Endothelial cell (in vitro differentiated cells): ENCODE data around the gene TIRAP. TPM values are rescaled to one million over a fixed set of nuclear protein-coding genes. Genes with fewer than 3 reads are reported as not detected.

ENCODE experiments used
- DNase-seq: peaks from one replicate; pipeline ENCODE4 v3.0.0; 2021; ENCODE audit warnings: low spot score
- H3K27ac Mint-ChIP-seq: one replicate; pipeline ENCODE4 v1.8.0; 2021; ENCODE audit warnings: mixed read lengths, inconsistent platforms; ENCODE audit not compliant: unreplicated experiment
- H3K27me3 Mint-ChIP-seq: one replicate; pipeline ENCODE4 v1.8.0; 2021; ENCODE audit warnings: mild to moderate bottlenecking, moderate library complexity, mixed read lengths, inconsistent platforms; ENCODE audit not compliant: unreplicated experiment
- H3K36me3 Mint-ChIP-seq: one replicate; pipeline ENCODE4 v1.8.0; 2021; ENCODE audit warnings: mild to moderate bottlenecking, low read depth, mixed read lengths, inconsistent platforms; ENCODE audit not compliant: unreplicated experiment
- H3K4me1 Mint-ChIP-seq: one replicate; pipeline ENCODE4 v1.8.0; 2021; ENCODE audit warnings: mild to moderate bottlenecking, mixed read lengths, inconsistent platforms; ENCODE audit not compliant: unreplicated experiment
- H3K4me3 Mint-ChIP-seq: one replicate; pipeline ENCODE4 v1.8.0; 2021; ENCODE audit warnings: mild to moderate bottlenecking, mixed read lengths, inconsistent platforms; ENCODE audit not compliant: unreplicated experiment
- H3K9me3 Mint-ChIP-seq: one replicate; pipeline ENCODE4 v1.8.0; 2021; ENCODE audit warnings: mixed read lengths, inconsistent platforms; ENCODE audit not compliant: unreplicated experiment
- CTCF ChIP-seq: fragments of 200-600 bp; sonication (generic); IDR thresholded peaks from one replicate; pipeline ENCODE4 v1.5.0; 2021; ENCODE audit warnings: antibody characterized with exemption; ENCODE audit not compliant: unreplicated experiment
- total RNA-seq: library from RNA; stranded (reverse); fragmentation: NEBNext Ultra II Directional; extraction: Animal tissue kit (Norgen Biotek cat#: 25700); gene quantifications from one replicate; pipeline ENCODE4 v1.2.1, GENCODE V29; 2021; ENCODE audit not compliant: unreplicated experiment

Gene TIRAP
- total RNA-seq, 1 donor from 2014 or later: 12.4 TPM

- peaks cover 16% of the 10 kb centered on the region for H3K4me1 Mint-ChIP-seq
- H3K9me3 Mint-ChIP-seq: no peaks in the 10 kb centered on the region
- H3K4me3 Mint-ChIP-seq: no peak overlapping the region
- no peak for DNase-seq
- no peak overlapping the region for H3K27ac Mint-ChIP-seq
- peaks cover 12% of the 10 kb centered on the region for H3K36me3 Mint-ChIP-seq
- no peaks in the 10 kb centered on the region for H3K27me3 Mint-ChIP-seq
- TF ChIP-seq CTCF: no peak
These were observed 30.1 kb downstream of the TIRAP start for GRCh38 chr11:126312961-126313360.

GRCh38 chr11:126313826-126314225, 30.9 kb downstream of the TIRAP start:
- H3K36me3 Mint-ChIP-seq: peaks cover 12% of the 10 kb centered on the region
- no peak overlapping the region for H3K4me3 Mint-ChIP-seq
- no peak for DNase-seq
- peaks cover 16% of the 10 kb centered on the region for H3K4me1 Mint-ChIP-seq
- no peak for TF ChIP-seq CTCF
- H3K27me3 Mint-ChIP-seq: no peaks in the 10 kb centered on the region
- no peaks in the 10 kb centered on the region for H3K9me3 Mint-ChIP-seq
- H3K27ac Mint-ChIP-seq: no peak overlapping the region

GRCh38 chr11:126317432-126317755, 34.5 kb downstream of the TIRAP start:
- Mint-ChIP-seq H3K27ac (peak overlapping the region; percentile 14), H3K27me3 (no peaks in the 10 kb centered on the region), H3K4me1 (peaks cover 16% of the 10 kb centered on the region), H3K4me3 (no peak overlapping the region), H3K9me3 (no peaks in the 10 kb centered on the region), H3K36me3 (peaks cover 7% of the 10 kb centered on the region)
- no peak for TF ChIP-seq CTCF
- DNase-seq: no peak

- Mint-ChIP-seq H3K27me3 (no peaks in the 10 kb centered on the region), H3K36me3 (peaks cover 7% of the 10 kb centered on the region), H3K27ac (no peak overlapping the region), H3K4me3 (no peak overlapping the region), H3K9me3 (no peaks in the 10 kb centered on the region), H3K4me1 (peaks cover 16% of the 10 kb centered on the region)
- DNase-seq: no peak
- TF ChIP-seq CTCF: no peak
These were observed 35.1 kb downstream of the TIRAP start for GRCh38 chr11:126317756-126318573.

- Mint-ChIP-seq H3K27me3 (no peaks in the 10 kb centered on the region), H3K36me3 (peaks cover 7% of the 10 kb centered on the region), H3K27ac (no peak overlapping the region), H3K4me3 (no peak overlapping the region), H3K9me3 (no peaks in the 10 kb centered on the region), H3K4me1 (peaks cover 16% of the 10 kb centered on the region)
- DNase-seq: no peak
- no peak for TF ChIP-seq CTCF
These were observed 35.9 kb downstream of the TIRAP start for GRCh38 chr11:126318574-126319373.
